Measurements from ENCODE around the gene SLF2. TPM values are rescaled to one million over a fixed set of nuclear protein-coding genes. Genes with fewer than 3 reads are reported as not detected.

Gene SLF2
- total and polyA plus RNA-seq, 4 donors = 4.0 to 18.8 (median 12.1) TPM

DNA sequence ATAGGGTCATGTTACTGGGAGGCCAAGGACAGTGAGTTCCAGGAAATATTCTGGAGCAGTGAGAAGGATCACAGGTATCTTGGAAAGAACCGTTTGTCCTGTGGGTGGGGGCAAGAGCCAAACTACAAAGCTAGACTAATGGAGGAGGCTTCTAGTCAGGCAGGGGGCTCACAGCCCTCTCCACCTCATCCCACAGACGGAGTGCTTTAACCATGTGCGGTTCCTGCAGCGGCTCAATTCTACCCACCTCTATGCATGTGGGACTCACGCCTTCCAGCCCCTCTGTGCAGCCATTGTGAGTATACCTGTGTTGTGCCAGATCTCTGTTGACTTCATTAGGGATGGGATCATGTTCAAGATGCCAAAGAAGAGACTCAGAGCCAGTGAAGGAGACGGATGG, 64.7 kb downstream of the SLF2 start:
- Histone ChIP-seq H3K27ac (ENCODE audit: low read depth in 1 of 2, low read length in 2 of 2) (no peak overlapping the region), H3K4me1 (ENCODE audit: control insufficient read depth in 4 of 4, insufficient read depth in 4 of 4, low read length in 3 of 4) (peaks cover 4 to 10% (median 7%) of the 10 kb centered on the region in 4 donors), H3K9me3 (ENCODE audit: control insufficient read depth in 4 of 4, low read length in 3 of 4) (no peaks in the 10 kb centered on the region), H3K4me3 (ENCODE audit: low read depth in 1 of 3, low read length in 3 of 3) (no peak overlapping the region), H3K27me3 (ENCODE audit: control insufficient read depth in 4 of 4, insufficient read depth in 4 of 4, low read length in 3 of 4) (no peaks in the 10 kb centered on the region), H3K9ac (ENCODE audit: low read depth in 1 of 2, low read length in 2 of 2) (no peak overlapping the region), H3K36me3 (ENCODE audit: control insufficient read depth in 4 of 4, insufficient read depth in 3 of 4, low read depth in 1 of 4, low read length in 3 of 4) (peaks cover 6 to 53% (median 28%) of the 10 kb centered on the region in 4 donors)
- 88% methylated on average over 6 of the region's 6 CpGs for WGBS
- TF ChIP-seq JUND (IDR thresholded peaks at IDR 0.05) (no peak), EGR1 (IDR thresholded peaks at IDR 0.05; ENCODE audit: low read depth in 2 of 2) (no peak), SP1 (IDR thresholded peaks at IDR 0.05) (no peak), FOXA2 (IDR thresholded peaks at IDR 0.05) (no peak)
- TF ChIP-seq, protein P1, sequence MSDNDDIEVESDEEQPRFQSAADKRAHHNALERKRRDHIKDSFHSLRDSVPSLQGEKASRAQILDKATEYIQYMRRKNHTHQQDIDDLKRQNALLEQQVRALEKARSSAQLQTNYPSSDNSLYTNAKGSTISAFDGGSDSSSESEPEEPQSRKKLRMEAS (IDR thresholded peaks at IDR 0.05) = no peak
- DNase-seq (ENCODE audit: low spot score) = peak; percentile 1

DNA sequence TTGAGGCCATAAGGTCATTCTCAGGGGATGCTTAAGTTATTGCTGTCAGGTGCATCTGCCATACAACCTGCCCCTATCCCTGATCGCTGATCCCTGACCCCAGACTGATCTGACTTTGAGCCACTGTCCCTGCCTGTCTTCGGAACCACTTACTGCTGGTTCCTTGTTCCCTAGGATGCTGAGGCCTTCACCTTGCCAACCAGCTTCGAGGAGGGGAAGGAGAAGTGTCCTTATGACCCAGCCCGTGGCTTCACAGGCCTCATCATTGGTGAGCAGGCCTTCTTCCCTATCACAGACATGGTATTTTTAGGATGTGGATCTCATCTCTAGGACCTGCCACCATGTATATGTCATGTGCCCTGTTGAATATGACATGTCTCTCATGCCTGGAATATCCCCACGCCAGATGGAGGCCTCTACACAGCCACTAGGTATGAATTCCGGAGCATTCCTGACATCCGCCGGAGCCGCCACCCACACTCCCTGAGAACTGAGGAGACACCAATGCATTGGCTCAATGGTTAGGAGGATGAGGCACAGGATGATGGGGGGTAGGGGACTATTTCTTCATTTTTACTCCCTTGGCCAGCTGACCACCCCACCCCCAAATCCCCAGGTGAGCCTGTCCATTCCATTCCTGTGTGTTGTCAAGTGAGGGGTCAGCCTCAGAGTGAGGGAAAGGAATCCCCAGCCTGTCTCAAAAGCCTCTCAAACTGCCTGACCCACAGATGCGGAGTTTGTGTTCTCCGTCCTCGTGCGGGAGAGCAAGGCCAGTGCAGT, 65.5 kb downstream of the SLF2 start:
- TF ChIP-seq, protein P2, sequence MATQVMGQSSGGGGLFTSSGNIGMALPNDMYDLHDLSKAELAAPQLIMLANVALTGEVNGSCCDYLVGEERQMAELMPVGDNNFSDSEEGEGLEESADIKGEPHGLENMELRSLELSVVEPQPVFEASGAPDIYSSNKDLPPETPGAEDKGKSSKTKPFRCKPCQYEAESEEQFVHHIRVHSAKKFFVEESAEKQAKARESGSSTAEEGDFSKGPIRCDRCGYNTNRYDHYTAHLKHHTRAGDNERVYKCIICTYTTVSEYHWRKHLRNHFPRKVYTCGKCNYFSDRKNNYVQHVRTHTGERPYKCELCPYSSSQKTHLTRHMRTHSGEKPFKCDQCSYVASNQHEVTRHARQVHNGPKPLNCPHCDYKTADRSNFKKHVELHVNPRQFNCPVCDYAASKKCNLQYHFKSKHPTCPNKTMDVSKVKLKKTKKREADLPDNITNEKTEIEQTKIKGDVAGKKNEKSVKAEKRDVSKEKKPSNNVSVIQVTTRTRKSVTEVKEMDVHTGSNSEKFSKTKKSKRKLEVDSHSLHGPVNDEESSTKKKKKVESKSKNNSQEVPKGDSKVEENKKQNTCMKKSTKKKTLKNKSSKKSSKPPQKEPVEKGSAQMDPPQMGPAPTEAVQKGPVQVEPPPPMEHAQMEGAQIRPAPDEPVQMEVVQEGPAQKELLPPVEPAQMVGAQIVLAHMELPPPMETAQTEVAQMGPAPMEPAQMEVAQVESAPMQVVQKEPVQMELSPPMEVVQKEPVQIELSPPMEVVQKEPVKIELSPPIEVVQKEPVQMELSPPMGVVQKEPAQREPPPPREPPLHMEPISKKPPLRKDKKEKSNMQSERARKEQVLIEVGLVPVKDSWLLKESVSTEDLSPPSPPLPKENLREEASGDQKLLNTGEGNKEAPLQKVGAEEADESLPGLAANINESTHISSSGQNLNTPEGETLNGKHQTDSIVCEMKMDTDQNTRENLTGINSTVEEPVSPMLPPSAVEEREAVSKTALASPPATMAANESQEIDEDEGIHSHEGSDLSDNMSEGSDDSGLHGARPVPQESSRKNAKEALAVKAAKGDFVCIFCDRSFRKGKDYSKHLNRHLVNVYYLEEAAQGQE (IDR thresholded peaks at IDR 0.05) = no peak
- TF ChIP-seq, protein P3, sequence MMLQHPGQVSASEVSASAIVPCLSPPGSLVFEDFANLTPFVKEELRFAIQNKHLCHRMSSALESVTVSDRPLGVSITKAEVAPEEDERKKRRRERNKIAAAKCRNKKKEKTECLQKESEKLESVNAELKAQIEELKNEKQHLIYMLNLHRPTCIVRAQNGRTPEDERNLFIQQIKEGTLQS (IDR thresholded peaks at IDR 0.05) = no peak
- TF ChIP-seq, protein P4, sequence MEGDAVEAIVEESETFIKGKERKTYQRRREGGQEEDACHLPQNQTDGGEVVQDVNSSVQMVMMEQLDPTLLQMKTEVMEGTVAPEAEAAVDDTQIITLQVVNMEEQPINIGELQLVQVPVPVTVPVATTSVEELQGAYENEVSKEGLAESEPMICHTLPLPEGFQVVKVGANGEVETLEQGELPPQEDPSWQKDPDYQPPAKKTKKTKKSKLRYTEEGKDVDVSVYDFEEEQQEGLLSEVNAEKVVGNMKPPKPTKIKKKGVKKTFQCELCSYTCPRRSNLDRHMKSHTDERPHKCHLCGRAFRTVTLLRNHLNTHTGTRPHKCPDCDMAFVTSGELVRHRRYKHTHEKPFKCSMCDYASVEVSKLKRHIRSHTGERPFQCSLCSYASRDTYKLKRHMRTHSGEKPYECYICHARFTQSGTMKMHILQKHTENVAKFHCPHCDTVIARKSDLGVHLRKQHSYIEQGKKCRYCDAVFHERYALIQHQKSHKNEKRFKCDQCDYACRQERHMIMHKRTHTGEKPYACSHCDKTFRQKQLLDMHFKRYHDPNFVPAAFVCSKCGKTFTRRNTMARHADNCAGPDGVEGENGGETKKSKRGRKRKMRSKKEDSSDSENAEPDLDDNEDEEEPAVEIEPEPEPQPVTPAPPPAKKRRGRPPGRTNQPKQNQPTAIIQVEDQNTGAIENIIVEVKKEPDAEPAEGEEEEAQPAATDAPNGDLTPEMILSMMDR (IDR thresholded peaks at IDR 0.05; ENCODE audit: low read depth, low read length, missing input control) = no peak
- TF ChIP-seq RAD21 (IDR thresholded peaks at IDR 0.05) (no peak), TAF1 (conservative IDR thresholded peaks at IDR 0.05) (no peak), YY1 (IDR thresholded peaks at IDR 0.05) (no peak), HNF4G (IDR thresholded peaks at IDR 0.05) (no peak), SP1 (IDR thresholded peaks at IDR 0.05) (no peak), FOXA1 (IDR thresholded peaks at IDR 0.05) (no peak), FOXA2 (IDR thresholded peaks at IDR 0.05) (no peak), RXRA (IDR thresholded peaks at IDR 0.05) (no peak), GABPA (IDR thresholded peaks at IDR 0.05 in 1 of 2, conservative IDR thresholded peaks at IDR 0.05 in 1 of 2) (no peak)
- TF ChIP-seq, protein P1 (IDR thresholded peaks at IDR 0.05) = no peak
- peaks cover 0 to 1% (median 0%) of the 10 kb centered on the region in 4 donors for H3K4me1 ChIP-seq (ENCODE audit: control insufficient read depth in 4 of 4, insufficient read depth in 4 of 4, low read length in 3 of 4)
- H3K9ac ChIP-seq (ENCODE audit: low read depth in 1 of 2, low read length in 2 of 2) = no peak overlapping the region
- WGBS = 93% methylated on average over 13 of the region's 13 CpGs
- H3K9me3 ChIP-seq (ENCODE audit: control insufficient read depth in 4 of 4, low read length in 3 of 4) = no peaks in the 10 kb centered on the region
- H3K27me3 ChIP-seq (ENCODE audit: control insufficient read depth in 4 of 4, insufficient read depth in 4 of 4, low read length in 3 of 4) = no peaks in the 10 kb centered on the region
- H3K27ac ChIP-seq (ENCODE audit: low read depth in 1 of 2, low read length in 2 of 2) = no peak overlapping the region
- DNase-seq (ENCODE audit: low spot score) = peak; percentile 31
- H3K4me3 ChIP-seq (ENCODE audit: low read depth in 1 of 3, low read length in 3 of 3) = no peak overlapping the region
- H3K36me3 ChIP-seq (ENCODE audit: control insufficient read depth in 4 of 4, insufficient read depth in 3 of 4, low read depth in 1 of 4, low read length in 3 of 4) = peaks cover 6 to 58% (median 28%) of the 10 kb centered on the region in 4 donors

Measured in liver (tissue), 9 donors.